CD8-positive, alpha-beta memory T cell (primary cell): Measurements from ENCODE around the gene LRCH1. TPM values are rescaled to one million over a fixed set of nuclear protein-coding genes. Genes with fewer than 3 reads are reported as not detected.
A peak's percentile ranks its signal among the peaks of the same experiment; 100 is the strongest.

Experiments
- CTCF ChIA-PET: fragments of 350-600 bp; sonication (Branson Sonifier 250); formaldehyde crosslinking; loops from one replicate; lab custom pipeline; 2021; ENCODE audit warnings: antibody characterized with exemption; lab: Charles Lee
- POLR2A ChIA-PET: fragments of 350-600 bp; sonication (Branson Sonifier 250); formaldehyde crosslinking; loops from one replicate; lab custom pipeline; 2021; ENCODE audit warnings: antibody characterized with exemption; lab: Charles Lee
- DNase-seq, 5 donors: peaks; one replicate each; pipeline versions ENCODE4 v3.0.0 to v3.0.0-alpha.2; 2020 to 2022; ENCODE audit warnings: mixed read lengths in 1 of 5
- H3K27ac ChIP-seq: one replicate; pipeline ENCODE4 v1.7.0; 2013; ENCODE audit warnings: low read depth, mild to moderate bottlenecking, low read length, moderate library complexity
- H3K27me3 ChIP-seq: 2 replicates; pipeline ENCODE4 v1.7.0; 2013; ENCODE audit warnings: low read length, mild to moderate bottlenecking; ENCODE audit not compliant: insufficient read depth, poor library complexity, severe bottlenecking
- H3K36me3 ChIP-seq: 2 replicates; pipeline ENCODE4 v1.7.0; 2013; ENCODE audit warnings: mild to moderate bottlenecking, low read length, moderate library complexity; ENCODE audit not compliant: insufficient read depth
- H3K4me1 ChIP-seq: 2 replicates; pipeline ENCODE4 v1.7.0; 2013; ENCODE audit warnings: mild to moderate bottlenecking, low read length, moderate library complexity; ENCODE audit not compliant: insufficient read depth
- H3K4me3 ChIP-seq: 2 replicates; pipeline ENCODE4 v1.7.0; 2013; ENCODE audit warnings: mild to moderate bottlenecking, low read length
- H3K9me3 ChIP-seq: 2 replicates; pipeline ENCODE4 v1.7.0; 2013; ENCODE audit warnings: mild to moderate bottlenecking, low read length
- H3K27ac Mint-ChIP-seq, 8 donors: one replicate each; pipeline ENCODE4 v1.8.0; 2020 to 2021; ENCODE audit warnings: mixed read lengths in 8 of 8, mild to moderate bottlenecking in 6 of 8, inconsistent platforms in 3 of 8, moderate library complexity in 3 of 8
- H3K27me3 Mint-ChIP-seq, 2 donors: one replicate each; pipeline ENCODE4 v1.8.0; 2020 to 2021; ENCODE audit warnings: mixed read lengths in 2 of 2, mild to moderate bottlenecking in 1 of 2, moderate library complexity in 1 of 2
- H3K36me3 Mint-ChIP-seq, 3 donors: one replicate each; pipeline ENCODE4 v1.8.0; 2020 to 2021; ENCODE audit warnings: mixed read lengths in 3 of 3, inconsistent platforms in 1 of 3, mild to moderate bottlenecking in 1 of 3
- H3K4me1 Mint-ChIP-seq, 3 donors: one replicate each; pipeline ENCODE4 v1.8.0; 2020 to 2021; ENCODE audit warnings: mixed read lengths in 3 of 3, inconsistent platforms in 1 of 3, mild to moderate bottlenecking in 1 of 3
- H3K4me3 Mint-ChIP-seq, 7 donors: one replicate each; pipeline ENCODE4 v1.8.0; 2020 to 2021; ENCODE audit warnings: mixed read lengths in 7 of 7, mild to moderate bottlenecking in 6 of 7, moderate library complexity in 4 of 7, inconsistent platforms in 2 of 7
- H3K9me3 Mint-ChIP-seq, 5 donors: one replicate each; pipeline ENCODE4 v1.8.0; 2020 to 2022; ENCODE audit warnings: mixed read lengths in 5 of 5, mild to moderate bottlenecking in 3 of 5, moderate library complexity in 2 of 5, inconsistent platforms in 1 of 5
- polyA plus RNA-seq: library from polyadenylated mRNA; unstranded; fragments of 300-500 nt; fragmentation: Illumina TruSeq; gene quantifications from one replicate; pipeline ENCODE4 v1.2.3, GENCODE V29; 2021
- total RNA-seq, 2 experiments: library from RNA; stranded (reverse); gene quantifications; one replicate each; pipeline ENCODE4 v1.2.3, GENCODE V29; 2021

Gene LRCH1
- total and polyA plus RNA-seq, 3 experiments from 2014 or later, result 4.9 to 17.8 (median 16.7) TPM

DNA sequence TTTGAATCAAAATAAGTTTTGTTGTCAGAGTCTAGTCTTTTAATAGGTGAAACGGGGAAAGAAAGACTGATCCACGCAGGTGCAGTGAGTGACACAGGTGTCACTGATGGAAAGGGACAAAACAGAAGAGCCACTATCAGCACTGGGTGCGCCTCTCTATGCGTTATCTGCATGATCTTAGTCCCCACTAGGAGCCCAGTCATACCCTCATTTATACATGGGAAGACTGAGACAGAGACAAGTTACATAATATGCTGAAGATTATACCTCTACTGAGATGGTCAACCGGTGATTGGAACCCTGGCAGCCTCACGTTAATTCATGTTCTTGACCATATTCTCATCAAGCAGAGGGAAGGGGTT is 3.4 kb downstream of the LRCH1 start:
- Mint-ChIP-seq H3K27me3 (no peaks in the 10 kb centered on the region), H3K36me3 (peaks cover 0 to 12% (median 0%) of the 10 kb centered on the region in 3 donors), H3K4me3 (peak overlapping the region in 1 of 7 donors; percentile 95), H3K27ac (peak overlapping the region in 3 of 8 donors; percentile 91 to 97 (median 94)), H3K9me3 (no peaks in the 10 kb centered on the region), H3K4me1 (peaks cover 51 to 64% (median 55%) of the 10 kb centered on the region in 3 donors)
- no peak for DNase-seq
- Histone ChIP-seq H3K27ac (no peak overlapping the region), H3K4me1 (peaks cover 31% of the 10 kb centered on the region), H3K4me3 (no peak overlapping the region), H3K36me3 (no peaks in the 10 kb centered on the region), H3K27me3 (no peaks in the 10 kb centered on the region), H3K9me3 (no peaks in the 10 kb centered on the region)
- POLR2A ChIA-PET, result no interaction called here
- CTCF ChIA-PET, result no interaction called here

DNA sequence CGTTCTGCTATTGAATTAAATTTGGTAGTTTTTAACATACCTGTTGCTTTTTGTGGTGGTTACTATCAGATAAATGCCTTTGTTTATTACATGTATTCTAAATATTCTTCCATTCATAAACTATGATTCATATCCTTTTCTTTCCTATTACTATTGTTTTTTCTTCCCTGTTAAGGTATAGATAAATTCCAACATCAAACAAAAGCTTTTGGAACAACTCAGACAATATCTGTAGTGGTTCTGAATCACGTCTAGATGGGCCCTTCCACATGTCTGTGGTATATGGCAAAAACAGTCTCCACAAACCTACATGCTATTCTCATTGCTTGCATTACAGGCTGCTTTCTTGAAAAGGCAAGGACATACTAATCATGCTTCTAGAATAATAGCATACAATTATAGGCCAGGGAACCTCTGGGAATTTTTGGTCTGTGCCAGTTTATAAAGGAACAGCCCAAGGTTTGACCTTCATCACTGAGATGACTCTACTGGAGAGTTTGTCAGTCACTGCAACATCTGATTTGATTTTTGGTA is 6.4 kb downstream of the LRCH1 start:
- H3K4me3 Mint-ChIP-seq, result no peak overlapping the region
- H3K9me3 Mint-ChIP-seq, result no peaks in the 10 kb centered on the region

DNA sequence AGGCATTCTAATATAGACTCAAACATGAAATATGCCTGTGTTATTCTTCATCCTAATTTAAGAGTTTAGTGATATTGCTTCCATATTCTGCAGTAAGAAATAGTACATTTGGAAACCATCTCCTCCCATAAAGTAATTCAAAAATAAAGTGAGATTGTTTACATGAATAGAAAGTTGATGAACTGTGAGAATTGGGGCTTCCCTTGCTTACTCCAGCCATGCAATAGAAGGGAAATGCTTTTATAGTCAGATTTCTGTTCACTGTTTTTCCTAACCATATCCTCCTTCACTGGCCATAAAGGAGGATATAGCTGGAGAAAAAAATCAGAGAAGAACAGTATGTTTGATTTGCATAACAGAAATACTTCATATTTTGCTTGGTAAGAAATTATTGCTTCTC is 7.8 kb downstream of the LRCH1 start:
- POLR2A ChIA-PET, result no interaction called here
- no peak overlapping the region for H3K27ac ChIP-seq
- H3K36me3 Mint-ChIP-seq, result no peaks in the 10 kb centered on the region

More for the DNA sequence above, 6.4 kb downstream of the LRCH1 start:
- Histone ChIP-seq H3K27ac (no peak overlapping the region), H3K36me3 (no peaks in the 10 kb centered on the region), H3K4me3 (no peak overlapping the region), H3K9me3 (no peaks in the 10 kb centered on the region), H3K27me3 (no peaks in the 10 kb centered on the region), H3K4me1 (peaks cover 17% of the 10 kb centered on the region)
- Mint-ChIP-seq H3K4me1 (peaks cover 40 to 48% (median 44%) of the 10 kb centered on the region in 3 donors), H3K36me3 (peaks cover 0 to 2% (median 0%) of the 10 kb centered on the region in 3 donors), H3K27me3 (no peaks in the 10 kb centered on the region), H3K27ac (peak overlapping the region in 1 of 8 donors; percentile 21)
- no peak for DNase-seq
- POLR2A ChIA-PET, result no interaction called here
- CTCF ChIA-PET, result no interaction called here

DNA sequence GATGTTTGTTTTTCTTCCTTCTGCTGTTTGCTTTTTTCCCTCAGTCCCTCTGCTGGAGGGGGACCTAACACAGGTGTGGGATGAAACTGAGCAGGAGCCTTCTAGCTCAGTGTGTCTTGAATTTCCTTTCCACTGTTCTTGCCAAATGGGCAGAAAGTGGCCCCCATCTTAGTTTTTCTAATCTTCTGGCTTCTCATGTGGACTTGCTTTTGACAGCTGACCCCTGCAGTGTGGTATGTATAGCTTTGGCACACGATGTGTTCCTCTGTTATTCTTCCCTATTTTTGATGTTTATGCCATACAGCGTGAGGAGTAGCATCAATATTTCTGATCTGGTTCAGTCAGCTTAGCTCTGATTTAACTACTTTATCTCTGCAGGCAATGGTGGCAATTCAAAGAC is 8.3 kb downstream of the LRCH1 start:
- POLR2A ChIA-PET, result no interaction called here
- CTCF ChIA-PET, result interaction anchor here (1.6 kb wide), 1 partner anchor 9 kb away, joined by 8 read pairs; no protein-coding TSS in a partner anchor

More for the DNA sequence above, 7.8 kb downstream of the LRCH1 start:
- H3K9me3 Mint-ChIP-seq, result no peaks in the 10 kb centered on the region
- Histone ChIP-seq H3K4me3 (no peak overlapping the region), H3K36me3 (no peaks in the 10 kb centered on the region), H3K27me3 (no peaks in the 10 kb centered on the region), H3K9me3 (no peaks in the 10 kb centered on the region), H3K4me1 (peaks cover 4% of the 10 kb centered on the region)
- H3K27ac Mint-ChIP-seq, result no peak overlapping the region
- H3K27me3 Mint-ChIP-seq, result no peaks in the 10 kb centered on the region
- no peak overlapping the region for H3K4me3 Mint-ChIP-seq
- DNase-seq, result no peak
- H3K4me1 Mint-ChIP-seq, result peaks cover 34 to 44% (median 40%) of the 10 kb centered on the region in 3 donors
- CTCF ChIA-PET, result interaction anchor here (0.7 to 1.6 kb wide), 2 partner anchors 9 to 11 kb away, joined by 3 to 8 read pairs; no protein-coding TSS in a partner anchor

DNA sequence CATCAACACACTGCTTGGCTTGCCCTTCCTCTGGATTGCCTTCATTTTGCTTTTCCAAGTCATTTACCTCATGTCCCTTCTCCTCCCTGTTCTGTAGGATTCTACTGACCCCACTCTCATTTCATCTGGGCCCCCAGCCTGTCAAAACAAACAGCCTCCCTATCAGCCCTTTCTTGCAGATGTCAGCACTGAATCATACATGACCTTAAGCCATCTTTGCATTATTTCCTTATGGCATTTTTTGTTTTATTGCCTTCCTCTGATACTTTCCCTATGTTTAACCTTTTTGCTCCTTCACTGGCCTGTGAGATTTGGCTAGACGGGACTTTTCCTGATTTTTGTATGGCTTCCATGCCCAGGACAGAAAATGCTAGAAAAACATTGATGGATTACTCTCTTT is 8.7 kb downstream of the LRCH1 start:
- peaks cover 32 to 42% (median 39%) of the 10 kb centered on the region in 3 donors for H3K4me1 Mint-ChIP-seq
- no peaks in the 10 kb centered on the region for H3K27me3 Mint-ChIP-seq
- H3K36me3 ChIP-seq, result no peaks in the 10 kb centered on the region
- no peaks in the 10 kb centered on the region for H3K9me3 ChIP-seq
- H3K27ac ChIP-seq, result no peak overlapping the region
- H3K9me3 Mint-ChIP-seq, result no peaks in the 10 kb centered on the region
- no peaks in the 10 kb centered on the region for H3K27me3 ChIP-seq
- ChIA-PET CTCF (interaction anchor here (1.6 kb wide), 1 partner anchor 10 kb away, joined by 8 read pairs; no protein-coding TSS in a partner anchor), POLR2A (no interaction called here)
- H3K36me3 Mint-ChIP-seq, result no peaks in the 10 kb centered on the region
- DNase-seq, result no peak
- H3K4me1 ChIP-seq, result no peaks in the 10 kb centered on the region
- no peak overlapping the region for H3K27ac Mint-ChIP-seq
- no peak overlapping the region for H3K4me3 ChIP-seq
- no peak overlapping the region for H3K4me3 Mint-ChIP-seq

More for the DNA sequence above, 8.3 kb downstream of the LRCH1 start:
- no peaks in the 10 kb centered on the region for H3K36me3 ChIP-seq
- no peak overlapping the region for H3K4me3 ChIP-seq
- no peaks in the 10 kb centered on the region for H3K4me1 ChIP-seq
- Mint-ChIP-seq H3K9me3 (no peaks in the 10 kb centered on the region), H3K4me3 (no peak overlapping the region), H3K36me3 (no peaks in the 10 kb centered on the region), H3K4me1 (peaks cover 32 to 42% (median 40%) of the 10 kb centered on the region in 3 donors), H3K27me3 (no peaks in the 10 kb centered on the region), H3K27ac (no peak overlapping the region)
- H3K27ac ChIP-seq, result no peak overlapping the region
- H3K9me3 ChIP-seq, result no peaks in the 10 kb centered on the region
- H3K27me3 ChIP-seq, result no peaks in the 10 kb centered on the region
- no peak for DNase-seq

DNA sequence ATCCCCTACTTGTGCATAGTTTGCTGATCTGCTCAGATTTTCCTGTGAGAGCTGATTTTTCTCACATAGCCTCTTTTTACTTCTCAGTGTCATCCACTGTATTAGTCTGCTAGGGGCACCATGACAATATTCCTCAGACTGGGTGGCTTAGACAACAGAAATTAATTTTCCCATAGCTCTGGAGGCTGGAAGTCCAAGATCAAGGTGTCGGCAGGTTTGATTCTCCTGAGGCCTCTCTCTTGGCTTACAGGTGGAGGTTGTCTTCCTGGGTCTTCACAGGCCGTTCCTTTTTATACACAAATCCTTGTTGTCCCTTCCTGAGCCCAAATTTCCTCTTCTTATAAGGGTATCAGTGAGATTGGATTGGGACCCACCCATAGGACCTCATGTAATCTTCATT is 9.2 kb downstream of the LRCH1 start:
- H3K27me3 ChIP-seq, result no peaks in the 10 kb centered on the region
- no peaks in the 10 kb centered on the region for H3K36me3 ChIP-seq
- ChIA-PET CTCF (interaction anchor here (1.6 kb wide), 1 partner anchor 10 kb away, joined by 10 read pairs; no protein-coding TSS in a partner anchor), POLR2A (no interaction called here)
- Mint-ChIP-seq H3K4me1 (peaks cover 27 to 42% (median 34%) of the 10 kb centered on the region in 3 donors), H3K27ac (no peak overlapping the region), H3K27me3 (no peaks in the 10 kb centered on the region), H3K36me3 (no peaks in the 10 kb centered on the region), H3K9me3 (no peaks in the 10 kb centered on the region), H3K4me3 (no peak overlapping the region)
- no peaks in the 10 kb centered on the region for H3K9me3 ChIP-seq
- H3K4me3 ChIP-seq, result no peak overlapping the region
- no peak overlapping the region for H3K27ac ChIP-seq
- H3K4me1 ChIP-seq, result no peaks in the 10 kb centered on the region
- DNase-seq, result no peak

DNA sequence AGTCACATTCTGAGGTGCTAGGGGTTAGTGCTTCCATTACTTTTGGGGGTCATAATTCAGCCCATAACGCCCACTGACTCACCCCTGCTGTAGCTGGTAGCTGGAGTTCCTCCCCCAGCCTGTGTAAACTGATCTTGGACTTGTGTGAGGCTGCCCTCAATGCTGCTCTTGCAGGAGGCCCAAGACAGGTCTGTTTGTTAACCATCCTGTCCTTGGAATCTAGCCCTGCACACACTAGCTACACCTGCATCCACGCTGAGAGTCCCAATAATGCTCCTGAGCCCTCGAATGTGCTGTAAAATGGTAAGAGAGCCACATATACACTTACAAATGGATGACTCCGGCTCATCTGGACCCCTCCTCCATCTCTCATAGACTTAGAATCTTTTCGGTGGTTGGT is 9.6 kb downstream of the LRCH1 start:
- Mint-ChIP-seq H3K4me1 (peaks cover 29 to 44% (median 36%) of the 10 kb centered on the region in 3 donors), H3K27ac (peak overlapping the region in 2 of 8 donors; percentile 43 to 49), H3K27me3 (no peaks in the 10 kb centered on the region), H3K4me3 (no peak overlapping the region), H3K36me3 (no peaks in the 10 kb centered on the region), H3K9me3 (no peaks in the 10 kb centered on the region)
- H3K4me1 ChIP-seq, result no peaks in the 10 kb centered on the region
- H3K4me3 ChIP-seq, result no peak overlapping the region
- no peaks in the 10 kb centered on the region for H3K27me3 ChIP-seq
- H3K36me3 ChIP-seq, result no peaks in the 10 kb centered on the region
- DNase-seq, result no peak
- no peaks in the 10 kb centered on the region for H3K9me3 ChIP-seq
- ChIA-PET CTCF (interaction anchor here (1.6 kb wide), 1 partner anchor 11 kb away, joined by 10 read pairs; no protein-coding TSS in a partner anchor), POLR2A (no interaction called here)
- H3K27ac ChIP-seq, result no peak overlapping the region

DNA sequence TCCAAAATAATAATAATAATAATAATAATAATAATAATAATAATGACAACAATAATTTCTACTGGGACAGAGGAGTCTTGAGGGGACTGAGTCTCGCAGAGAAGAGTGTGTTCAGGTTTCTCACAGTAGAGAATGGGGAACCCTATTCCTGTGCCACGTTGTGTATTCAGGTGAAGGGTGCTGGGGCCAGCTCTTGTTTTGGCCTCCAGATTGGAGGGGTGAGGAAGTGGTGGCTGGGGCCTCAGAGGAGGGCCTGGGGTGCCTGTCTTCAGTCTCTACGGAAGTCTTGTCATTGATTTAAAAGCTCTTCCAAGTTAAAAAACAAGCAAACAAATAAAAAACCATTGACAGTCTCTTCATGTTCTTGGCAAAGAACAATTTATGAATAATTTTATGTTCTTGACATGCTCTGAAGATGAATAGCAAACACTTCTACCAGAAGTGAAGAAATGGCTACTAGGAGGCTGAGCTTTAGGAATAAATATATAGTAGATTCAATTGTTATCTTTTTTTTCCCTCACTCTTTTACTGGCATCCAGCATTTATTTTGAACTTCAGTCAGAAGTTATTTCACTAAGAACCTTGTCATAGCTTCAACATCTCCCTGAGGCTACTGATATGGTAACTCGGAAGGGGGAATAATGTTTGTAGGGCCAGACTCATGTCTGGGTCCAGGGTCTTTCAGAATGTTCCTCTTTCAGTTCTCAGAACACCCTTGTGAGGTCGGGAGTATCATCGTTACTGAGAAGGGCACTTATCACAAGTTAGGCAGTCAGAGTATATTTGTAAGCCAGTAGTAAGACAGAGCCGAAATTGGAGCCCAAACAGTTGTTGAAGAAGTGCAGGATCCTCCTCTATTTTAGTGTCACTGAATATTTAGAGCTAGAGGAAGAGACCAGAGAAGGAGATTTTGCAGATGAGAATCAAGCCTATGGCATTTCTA is 13.1 kb downstream of the LRCH1 start:
- H3K27ac ChIP-seq, result no peak overlapping the region
- H3K4me1 ChIP-seq, result no peaks in the 10 kb centered on the region
- no peak overlapping the region for H3K4me3 ChIP-seq
- POLR2A ChIA-PET, result no interaction called here
- Mint-ChIP-seq H3K36me3 (no peaks in the 10 kb centered on the region), H3K9me3 (no peaks in the 10 kb centered on the region), H3K27ac (peak overlapping the region in 2 of 8 donors; percentile 2 to 26), H3K4me1 (peaks cover 38 to 57% (median 45%) of the 10 kb centered on the region in 3 donors), H3K4me3 (no peak overlapping the region), H3K27me3 (no peaks in the 10 kb centered on the region)
- CTCF ChIA-PET, result interaction anchor here (1.0 to 2.5 kb wide), 3 partner anchors 11 to 158 kb away, joined by 3 to 8 read pairs (median 5); no protein-coding TSS in a partner anchor
- no peaks in the 10 kb centered on the region for H3K9me3 ChIP-seq
- H3K36me3 ChIP-seq, result no peaks in the 10 kb centered on the region
- H3K27me3 ChIP-seq, result no peaks in the 10 kb centered on the region
- no peak for DNase-seq
